ENCODE results near the gene COL24A1.

DNA sequence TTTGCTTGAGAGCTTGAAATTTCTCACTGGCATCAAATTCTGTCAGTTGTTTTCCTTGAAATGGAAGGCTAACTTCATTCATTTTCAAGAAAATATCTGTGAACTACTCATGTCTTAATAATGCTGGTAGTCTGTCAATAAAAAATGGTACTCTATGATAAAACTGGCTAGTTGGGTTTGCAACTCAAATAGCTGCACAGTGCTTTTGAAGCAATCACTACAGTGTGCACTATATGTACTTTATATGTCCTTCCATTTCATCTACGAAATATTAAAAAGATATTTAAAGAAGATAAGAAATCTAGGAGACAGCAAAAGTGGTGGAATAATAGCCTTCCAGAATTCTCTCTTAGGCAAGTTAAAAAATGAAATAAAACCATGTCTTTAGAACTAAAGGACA is 408.5 kb downstream of the COL24A1 start:
- no peak for TF ChIP-seq POLR2AphosphoS5 (IDR thresholded peaks at IDR 0.05; ENCODE audit: low read depth, low read length)
- TF ChIP-seq POLR2A (IDR thresholded peaks at IDR 0.05; ENCODE audit: low read depth, low read length) = no peak
